ENCODE results near the gene SHISAL2B.

Gene SHISAL2B

DNA sequence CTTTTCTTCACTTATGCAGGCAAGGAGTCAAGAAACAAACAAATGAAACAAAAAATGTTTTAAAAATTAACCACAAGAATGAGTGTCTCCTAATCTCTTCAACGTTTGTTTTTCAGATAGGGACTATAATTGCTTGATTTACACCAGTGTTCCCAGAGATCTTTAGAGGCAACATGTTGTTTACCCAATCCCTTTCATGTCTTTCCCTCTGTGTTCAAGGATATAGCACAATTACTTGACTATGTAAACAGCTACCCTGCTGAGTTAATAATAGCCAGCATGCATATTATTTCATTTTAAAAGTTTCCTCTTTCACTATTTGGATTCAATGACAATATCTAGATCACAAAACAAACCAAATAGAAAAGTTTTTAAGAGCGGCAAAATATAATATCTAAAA is 25.1 kb upstream of the SHISAL2B start:
- no peak for TF ChIP-seq EZH2 (IDR thresholded peaks at IDR 0.05)
- TF ChIP-seq POLR2AphosphoS5 (IDR thresholded peaks at IDR 0.05; ENCODE audit: borderline replicate concordance, low read depth, low read length) = no peak
- no peak for TF ChIP-seq FOXP2 (optimal IDR thresholded peaks at IDR 0.05; ENCODE audit: control extremely low read depth, extremely low read length, insufficient read depth)
- no peak for DNase-seq (ENCODE audit: low read depth, low spot score)
- Histone ChIP-seq H3K9ac (ENCODE audit: insufficient read length) (no peak overlapping the region), H3K27ac (no peak overlapping the region), H3K9me3 (ENCODE audit: low read depth, low read length) (no peaks in the 10 kb centered on the region), H3K4me3 (no peak overlapping the region), H3K36me3 (ENCODE audit: insufficient read depth, low read length) (no peaks in the 10 kb centered on the region)

GRCh38 chr5:64666078-64666477 is 24.2 kb upstream of the SHISAL2B start:
- no peak for DNase-seq (ENCODE audit: low read depth, low spot score)
- H3K9me3 ChIP-seq (ENCODE audit: low read depth, low read length) = no peaks in the 10 kb centered on the region
- H3K4me3 ChIP-seq = no peak overlapping the region
- H3K9ac ChIP-seq (ENCODE audit: insufficient read length) = no peak overlapping the region
- TF ChIP-seq EZH2 (IDR thresholded peaks at IDR 0.05) = no peak
- TF ChIP-seq POLR2AphosphoS5 (IDR thresholded peaks at IDR 0.05; ENCODE audit: borderline replicate concordance, low read depth, low read length) = no peak
- no peak for TF ChIP-seq FOXP2 (optimal IDR thresholded peaks at IDR 0.05; ENCODE audit: control extremely low read depth, extremely low read length, insufficient read depth)
- H3K27ac ChIP-seq = no peak overlapping the region
- H3K36me3 ChIP-seq (ENCODE audit: insufficient read depth, low read length) = no peaks in the 10 kb centered on the region

GRCh38 chr5:64667068-64667467 is 23.2 kb upstream of the SHISAL2B start:
- TF ChIP-seq FOXP2 (optimal IDR thresholded peaks at IDR 0.05; ENCODE audit: control extremely low read depth, extremely low read length, insufficient read depth) (no peak), POLR2AphosphoS5 (IDR thresholded peaks at IDR 0.05; ENCODE audit: borderline replicate concordance, low read depth, low read length) (no peak), EZH2 (IDR thresholded peaks at IDR 0.05) (no peak)
- DNase-seq (ENCODE audit: low read depth, low spot score) = no peak
- H3K27ac ChIP-seq = no peak overlapping the region

DNA sequence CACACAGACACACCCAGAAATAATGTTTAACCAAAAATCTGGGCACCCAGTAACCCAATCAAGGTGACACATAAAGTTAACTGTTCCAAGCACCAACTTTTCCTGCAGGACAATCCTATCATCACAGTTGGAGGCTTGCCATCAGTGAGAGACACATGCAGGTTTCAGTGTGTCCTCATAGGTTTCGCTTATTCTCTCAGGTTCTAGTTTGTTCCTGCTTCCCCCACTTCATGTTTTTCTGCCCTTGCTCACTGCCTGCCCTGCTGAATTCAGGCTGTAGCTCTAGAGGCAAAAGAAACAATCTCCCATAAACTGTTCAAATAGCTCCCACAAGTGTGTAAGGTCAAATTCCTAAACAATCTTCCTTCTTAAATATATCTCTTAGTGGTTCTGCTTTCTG is 20.0 kb upstream of the SHISAL2B start:
- Histone ChIP-seq H3K9ac (ENCODE audit: insufficient read length) (no peak overlapping the region), H3K9me3 (ENCODE audit: low read depth, low read length) (no peaks in the 10 kb centered on the region), H3K36me3 (ENCODE audit: insufficient read depth, low read length) (no peaks in the 10 kb centered on the region), H3K27ac (no peak overlapping the region), H3K4me3 (no peak overlapping the region)
- no peak for TF ChIP-seq POLR2AphosphoS5 (IDR thresholded peaks at IDR 0.05; ENCODE audit: borderline replicate concordance, low read depth, low read length)
- TF ChIP-seq EZH2 (IDR thresholded peaks at IDR 0.05) = no peak
- TF ChIP-seq FOXP2 (optimal IDR thresholded peaks at IDR 0.05; ENCODE audit: control extremely low read depth, extremely low read length, insufficient read depth) = no peak
- no peak for DNase-seq (ENCODE audit: low read depth, low spot score)

More at GRCh38 chr5:64667068-64667467, 23.2 kb upstream of the SHISAL2B start:
- Histone ChIP-seq H3K4me3 (no peak overlapping the region), H3K9ac (ENCODE audit: insufficient read length) (no peak overlapping the region), H3K9me3 (ENCODE audit: low read depth, low read length) (no peaks in the 10 kb centered on the region), H3K36me3 (ENCODE audit: insufficient read depth, low read length) (no peaks in the 10 kb centered on the region)

GRCh38 chr5:64671678-64672077 is 18.6 kb upstream of the SHISAL2B start:
- no peak for DNase-seq (ENCODE audit: low read depth, low spot score)
- TF ChIP-seq POLR2AphosphoS5 (IDR thresholded peaks at IDR 0.05; ENCODE audit: borderline replicate concordance, low read depth, low read length) (no peak), EZH2 (IDR thresholded peaks at IDR 0.05) (no peak), FOXP2 (optimal IDR thresholded peaks at IDR 0.05; ENCODE audit: control extremely low read depth, extremely low read length, insufficient read depth) (no peak)
- no peaks in the 10 kb centered on the region for H3K9me3 ChIP-seq (ENCODE audit: low read depth, low read length)
- no peaks in the 10 kb centered on the region for H3K36me3 ChIP-seq (ENCODE audit: insufficient read depth, low read length)
- no peak overlapping the region for H3K4me3 ChIP-seq
- H3K27ac ChIP-seq = no peak overlapping the region
- no peak overlapping the region for H3K9ac ChIP-seq (ENCODE audit: insufficient read length)

GRCh38 chr5:64678374-64678773 is 11.9 kb upstream of the SHISAL2B start:
- no peak overlapping the region for H3K27ac ChIP-seq
- TF ChIP-seq POLR2AphosphoS5 (IDR thresholded peaks at IDR 0.05; ENCODE audit: borderline replicate concordance, low read depth, low read length) (no peak), EZH2 (IDR thresholded peaks at IDR 0.05) (no peak), FOXP2 (optimal IDR thresholded peaks at IDR 0.05; ENCODE audit: control extremely low read depth, extremely low read length, insufficient read depth) (no peak)
- no peak overlapping the region for H3K4me3 ChIP-seq
- no peaks in the 10 kb centered on the region for H3K36me3 ChIP-seq (ENCODE audit: insufficient read depth, low read length)
- DNase-seq (ENCODE audit: low read depth, low spot score) = no peak
- H3K9me3 ChIP-seq (ENCODE audit: low read depth, low read length) = no peaks in the 10 kb centered on the region
- no peak overlapping the region for H3K9ac ChIP-seq (ENCODE audit: insufficient read length)

DNA sequence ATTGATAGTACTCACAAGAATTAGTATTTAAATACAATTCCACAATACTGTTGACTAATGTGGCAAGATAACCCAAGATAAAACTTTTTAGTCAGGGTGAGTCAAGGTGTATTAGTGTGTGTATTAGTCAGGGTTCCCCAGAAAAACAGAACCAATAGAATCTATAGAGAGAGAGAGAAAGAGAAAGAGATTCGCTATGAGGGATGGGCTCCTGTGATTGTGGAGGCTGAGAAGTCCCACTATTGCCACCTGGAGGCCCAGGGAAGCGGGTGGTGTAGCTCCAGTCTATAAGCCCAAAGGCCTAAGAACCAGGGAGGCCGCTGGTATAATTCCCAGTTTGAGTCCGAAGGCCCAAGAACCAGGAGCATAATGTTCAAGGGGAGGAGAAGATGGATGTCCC is 10.0 kb upstream of the SHISAL2B start:
- DNase-seq (ENCODE audit: low read depth, low spot score) = no peak
- TF ChIP-seq EZH2 (IDR thresholded peaks at IDR 0.05) (no peak), POLR2AphosphoS5 (IDR thresholded peaks at IDR 0.05; ENCODE audit: borderline replicate concordance, low read depth, low read length) (no peak), FOXP2 (optimal IDR thresholded peaks at IDR 0.05; ENCODE audit: control extremely low read depth, extremely low read length, insufficient read depth) (no peak)
- H3K4me3 ChIP-seq = no peak overlapping the region
- H3K9me3 ChIP-seq (ENCODE audit: low read depth, low read length) = no peaks in the 10 kb centered on the region
- H3K36me3 ChIP-seq (ENCODE audit: insufficient read depth, low read length) = no peaks in the 10 kb centered on the region
- H3K9ac ChIP-seq (ENCODE audit: insufficient read length) = no peak overlapping the region
- H3K27ac ChIP-seq = no peak overlapping the region

GRCh38 chr5:64682608-64683007 is 7.7 kb upstream of the SHISAL2B start:
- TF ChIP-seq POLR2AphosphoS5 (IDR thresholded peaks at IDR 0.05; ENCODE audit: borderline replicate concordance, low read depth, low read length) = no peak
- no peak for TF ChIP-seq EZH2 (IDR thresholded peaks at IDR 0.05)
- TF ChIP-seq FOXP2 (optimal IDR thresholded peaks at IDR 0.05; ENCODE audit: control extremely low read depth, extremely low read length, insufficient read depth) = no peak
- H3K27ac ChIP-seq = no peak overlapping the region
- H3K4me3 ChIP-seq = no peak overlapping the region
- H3K36me3 ChIP-seq (ENCODE audit: insufficient read depth, low read length) = no peaks in the 10 kb centered on the region
- no peak overlapping the region for H3K9ac ChIP-seq (ENCODE audit: insufficient read length)
- DNase-seq (ENCODE audit: low read depth, low spot score) = no peak
- no peaks in the 10 kb centered on the region for H3K9me3 ChIP-seq (ENCODE audit: low read depth, low read length)

DNA sequence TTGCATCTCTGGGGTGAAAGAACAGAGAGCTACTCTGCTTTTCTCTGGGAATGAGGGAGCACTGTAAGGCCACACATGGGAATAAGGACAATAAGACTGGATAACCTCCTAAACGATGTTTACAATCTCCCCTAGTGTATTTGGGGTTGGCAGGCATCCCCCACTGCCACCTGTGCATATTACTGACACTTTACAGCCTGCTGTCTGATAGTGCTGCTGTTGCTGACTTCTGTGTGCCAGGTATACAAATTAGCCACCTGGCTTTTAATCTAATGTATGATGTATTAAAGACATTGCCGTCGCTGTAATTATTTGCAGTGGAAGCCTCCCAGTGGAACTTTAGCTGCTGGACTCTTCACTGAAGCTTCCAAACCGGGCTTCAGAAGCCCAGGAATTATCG is 4.4 kb upstream of the SHISAL2B start:
- H3K36me3 ChIP-seq (ENCODE audit: insufficient read depth, low read length) = no peaks in the 10 kb centered on the region
- TF ChIP-seq FOXP2 (optimal IDR thresholded peaks at IDR 0.05; ENCODE audit: control extremely low read depth, extremely low read length, insufficient read depth) (no peak), POLR2AphosphoS5 (IDR thresholded peaks at IDR 0.05; ENCODE audit: borderline replicate concordance, low read depth, low read length) (no peak), EZH2 (IDR thresholded peaks at IDR 0.05) (no peak)
- no peak for DNase-seq (ENCODE audit: low read depth, low spot score)
- H3K4me3 ChIP-seq = no peak overlapping the region
- no peak overlapping the region for H3K27ac ChIP-seq
- H3K9me3 ChIP-seq (ENCODE audit: low read depth, low read length) = no peaks in the 10 kb centered on the region
- H3K9ac ChIP-seq (ENCODE audit: insufficient read length) = no peak overlapping the region

All from SK-N-MC (cell line).